Activated CD4-positive, CD25-positive, alpha-beta regulatory T cell treated with anti-CD3 and anti-CD28 coated beads, Interleukin-2, amount 50 U/mL, for 72 hours (primary cell): ENCODE data around the gene FBP1.
"Not testable (repeated sequence)": the region's sequence is repeated elsewhere in the genome, so short reads cannot be mapped to it uniquely, and the experiment has no call there.

Source experiments
- DNase-seq: peaks from one replicate; pipeline ENCODE4 v3.0.0; 2021

The FBP1 gene

GRCh38 chr9:94612071-94612470, 27.2 kb downstream of the FBP1 start:
- no peak for DNase-seq

- DNase-seq = peak; percentile 45
Observed at GRCh38 chr9:94611638-94612068, 27.7 kb downstream of the FBP1 start.

GRCh38 chr9:94610181-94610606, 29.1 kb downstream of the FBP1 start:
- DNase-seq = no peak

GRCh38 chr9:94607423-94607691, 32.0 kb downstream of the FBP1 start:
- no peak for DNase-seq

DNA sequence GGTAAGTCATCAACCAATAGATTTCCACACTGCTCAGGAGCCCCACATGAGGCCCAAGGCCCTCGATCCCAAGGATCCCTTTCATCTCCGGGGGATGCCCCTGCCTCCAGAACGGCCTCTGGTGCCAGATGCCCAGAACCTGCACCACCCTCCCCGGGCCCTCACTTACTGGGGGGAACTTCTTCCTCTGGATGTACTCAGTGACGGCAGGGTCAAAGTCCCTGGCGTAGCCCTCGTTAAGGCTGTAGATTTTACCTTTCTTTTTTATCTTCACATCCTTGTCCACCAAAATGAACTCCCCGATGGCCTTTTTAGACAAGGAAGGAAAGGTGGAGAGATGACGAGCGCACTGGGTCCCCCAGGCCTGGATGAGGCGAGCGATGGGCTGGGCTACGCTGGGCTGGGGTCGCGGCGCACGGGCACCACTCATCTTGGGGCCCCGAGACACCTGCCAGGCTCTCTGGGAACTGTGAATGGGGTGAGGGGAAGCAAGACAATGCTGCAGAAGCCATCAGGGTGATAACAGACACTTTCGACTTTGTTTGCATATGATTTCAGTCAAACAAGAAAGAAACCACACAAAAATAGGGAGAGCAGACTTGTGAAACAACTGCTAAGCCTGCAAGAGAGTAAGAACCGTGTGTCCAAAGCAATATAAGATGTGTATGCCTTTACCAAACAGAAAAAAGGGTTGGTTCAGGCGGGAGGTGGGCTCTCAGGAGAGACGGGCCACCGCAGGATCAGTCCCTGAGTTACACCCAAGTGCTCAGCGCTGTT, 32.5 kb downstream of the FBP1 start:
- DNase-seq = no peak

- peak; percentile 65 for DNase-seq
Observed at GRCh38 chr9:94603259-94604160, 35.8 kb downstream of the FBP1 start.

DNA sequence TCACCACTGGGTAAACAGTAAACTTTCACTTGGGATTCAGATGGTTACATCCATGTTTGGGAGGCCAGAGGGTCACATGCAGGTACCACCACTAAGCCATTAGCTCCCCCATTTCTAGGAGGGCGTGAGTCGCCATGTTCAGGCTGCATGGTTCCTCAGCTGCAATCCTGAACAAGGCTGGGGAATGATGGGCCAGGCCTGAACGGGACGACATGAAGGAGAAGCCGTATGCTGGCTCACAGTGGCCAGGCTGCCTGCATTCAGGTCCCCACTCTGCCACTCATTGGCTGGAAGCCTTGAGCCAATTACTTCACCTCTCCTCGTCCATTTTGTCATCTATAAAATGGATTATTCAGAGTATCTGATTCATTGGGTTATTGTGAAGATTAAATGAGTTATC, 36.7 kb downstream of the FBP1 start:
- no peak for DNase-seq

- DNase-seq = no peak
Observed at GRCh38 chr9:94600715-94601114, 38.6 kb downstream of the FBP1 start.

DNA sequence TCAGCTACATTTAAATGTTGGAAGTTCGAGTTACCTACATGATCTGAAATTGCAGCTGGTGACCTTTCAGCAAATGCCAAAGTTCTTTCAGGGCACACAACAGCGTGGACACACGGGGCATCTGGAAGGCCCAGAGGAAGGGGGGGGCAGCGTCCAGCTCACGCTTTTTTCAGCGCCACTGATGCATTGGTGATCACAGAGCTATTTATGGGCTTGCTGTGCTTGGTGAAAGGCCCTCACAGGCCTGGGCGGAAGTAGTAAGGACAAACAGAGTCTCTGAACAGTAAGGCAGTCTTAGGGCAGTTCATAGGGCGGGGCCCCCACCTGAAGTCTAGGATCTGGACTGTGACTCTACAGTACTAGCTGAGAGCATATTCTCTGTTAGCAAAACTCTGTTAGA, 39.1 kb downstream of the FBP1 start:
- DNase-seq = no peak

GRCh38 chr9:94599102-94599501, 40.2 kb downstream of the FBP1 start:
- DNase-seq = no peak

GRCh38 chr9:94593459-94594345, 45.6 kb downstream of the FBP1 start, which contains the start of gene FBP2:
Gene FBP2 (minus strand): TSS chr9:94593824. CDS start chr9:94593726, 98 bp downstream.
- DNase-seq = no peak

GRCh38 chr9:94592683-94593082, 46.6 kb downstream of the FBP1 start:
- DNase-seq = not testable (repeated sequence)

DNA sequence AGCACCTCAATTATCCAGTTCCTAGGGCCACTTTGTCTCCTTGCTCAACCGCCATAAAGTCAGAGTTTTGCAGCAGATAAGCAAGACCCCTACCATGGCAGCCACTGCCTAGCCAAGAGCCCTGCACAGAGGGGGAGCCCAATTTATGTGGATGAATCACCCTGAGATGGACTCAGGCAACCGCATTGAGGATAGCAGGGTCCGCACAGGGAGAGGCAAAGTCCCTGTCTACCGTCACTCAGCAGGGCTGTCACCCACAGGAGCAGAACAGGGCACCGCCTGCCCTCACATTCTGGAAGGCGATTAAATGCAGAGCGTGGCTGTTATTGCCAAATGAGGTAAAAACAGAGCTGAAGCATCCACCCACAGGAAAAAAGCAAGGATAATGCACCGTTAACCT, 47.4 kb downstream of the FBP1 start:
- DNase-seq = no peak

- not testable (repeated sequence) for DNase-seq
Observed at GRCh38 chr9:94591046-94591545, 48.2 kb downstream of the FBP1 start.

DNA sequence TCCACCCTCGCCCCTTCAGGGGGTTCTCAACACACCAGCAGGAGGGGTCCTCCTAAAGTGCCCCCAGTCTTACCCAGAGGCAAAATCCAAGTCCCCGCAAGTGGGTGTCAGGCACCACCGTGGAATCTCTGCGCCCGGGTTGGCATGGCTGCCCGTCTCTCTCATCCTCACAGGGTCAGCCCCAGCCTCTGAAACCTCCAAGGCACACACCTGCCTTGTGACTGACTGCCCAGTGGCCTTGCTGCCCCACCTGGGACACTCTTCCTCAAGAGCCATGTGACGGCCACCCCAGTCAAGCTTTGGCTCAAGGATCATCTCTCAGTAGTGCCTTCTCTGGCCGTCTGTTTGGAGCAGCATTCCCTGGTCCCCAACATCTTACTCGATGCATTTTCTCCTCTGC, 50.6 kb downstream of the FBP1 start:
- no peak for DNase-seq

DNA sequence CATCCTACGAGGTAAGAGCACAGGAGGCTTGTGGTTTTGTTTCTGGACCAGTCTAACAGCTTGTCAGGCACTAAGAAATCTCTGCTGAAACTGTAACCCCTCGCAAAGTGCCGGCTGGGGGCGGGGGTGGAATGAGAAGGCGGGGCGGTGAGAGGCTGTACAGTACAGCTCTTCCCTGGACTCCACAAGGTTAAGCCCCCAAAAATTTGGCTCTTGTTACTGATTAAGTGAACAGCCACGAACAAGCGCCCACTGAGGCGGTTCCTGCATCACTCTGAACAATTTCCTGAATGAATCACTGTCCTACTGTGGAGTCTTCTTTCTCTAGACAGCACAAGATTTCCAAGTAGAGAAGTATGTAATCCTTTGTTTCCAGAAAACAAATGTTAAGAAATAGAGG, 52.5 kb downstream of the FBP1 start:
- DNase-seq = no peak

- DNase-seq = no peak
Observed at GRCh38 chr9:94586316-94586715, 53.0 kb downstream of the FBP1 start.

DNA sequence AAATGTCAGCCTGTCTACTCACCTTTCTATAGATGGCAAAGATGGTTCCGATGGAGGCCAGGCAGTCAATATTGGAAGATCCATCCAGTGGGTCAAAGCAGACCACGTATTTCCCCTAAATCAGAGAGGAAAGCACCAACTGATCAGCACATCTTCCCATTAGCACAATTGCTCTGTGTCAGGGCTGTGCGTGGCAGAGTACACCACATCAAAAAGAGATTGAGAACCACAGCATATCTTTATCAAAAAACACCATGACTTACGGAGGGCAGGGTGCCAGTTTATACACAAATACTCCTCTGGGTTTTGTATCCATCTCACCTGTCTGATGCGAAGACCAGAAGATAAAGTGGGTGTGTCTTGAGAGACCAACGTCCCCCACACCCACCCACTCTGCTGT, 54.8 kb downstream of the FBP1 start:
- DNase-seq = no peak

GRCh38 chr9:94581728-94582127, 57.6 kb downstream of the FBP1 start:
- DNase-seq = no peak

DNA sequence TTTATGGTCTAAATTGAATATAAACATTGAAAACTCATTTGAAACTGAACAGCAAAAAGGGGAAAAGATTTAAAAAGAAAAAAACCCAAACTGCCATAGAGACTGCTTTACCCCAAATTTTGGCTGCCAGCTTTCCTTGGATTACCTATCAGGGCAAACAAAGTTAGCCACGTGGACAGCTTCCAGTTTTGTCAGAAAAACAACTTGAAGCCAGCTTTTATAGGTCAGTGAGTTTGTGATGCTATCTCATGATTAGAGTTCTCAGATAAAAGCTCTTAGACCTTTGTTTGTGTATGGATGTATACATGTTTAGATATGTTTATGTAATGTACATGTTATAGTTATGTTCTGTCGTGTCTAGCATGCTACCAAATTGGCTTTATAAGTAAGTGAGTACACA, 61.7 kb downstream of the FBP1 start:
- no peak for DNase-seq

GRCh38 chr9:94577036-94577435, 62.3 kb downstream of the FBP1 start:
- DNase-seq = no peak

GRCh38 chr9:94576131-94576530, 63.2 kb downstream of the FBP1 start:
- DNase-seq = no peak
